T-helper 17 cell (primary cell): Measurements from ENCODE around the gene SEBOX. TPM values are rescaled to one million over a fixed set of nuclear protein-coding genes. Genes with fewer than 3 reads are reported as not detected.

ENCODE experiments used
- ATAC-seq: fragments of 150-1000 bp; cut with Tn5 transposase; 2 replicates; pipeline ENCODE4 v1.10.0; 2021; ENCODE audit warnings: mild to moderate bottlenecking, moderate library complexity
- DNase-seq, 3 donors: peaks; one replicate each; pipeline versions ENCODE4 v3.0.0 to v3.0.0-alpha.2; 2020 to 2021
- H3K9me3 ChIP-seq: one replicate; pipeline ENCODE4 v1.7.0; 2013; ENCODE audit warnings: low read length, mild to moderate bottlenecking; ENCODE audit not compliant: control insufficient read depth, poor library complexity, severe bottlenecking
- H3K27ac Mint-ChIP-seq: one replicate; pipeline ENCODE4 v1.8.0; 2022; ENCODE audit warnings: mild to moderate bottlenecking, moderate library complexity, mixed read lengths
- H3K27me3 Mint-ChIP-seq: one replicate; pipeline ENCODE4 v1.8.0; 2022; ENCODE audit warnings: mixed read lengths
- H3K36me3 Mint-ChIP-seq: one replicate; pipeline ENCODE4 v1.8.0; 2022; ENCODE audit warnings: low read depth, mixed read lengths
- H3K4me1 Mint-ChIP-seq: one replicate; pipeline ENCODE4 v1.8.0; 2022; ENCODE audit warnings: mild to moderate bottlenecking, mixed read lengths
- H3K4me3 Mint-ChIP-seq: one replicate; pipeline ENCODE4 v1.8.0; 2022; ENCODE audit warnings: mild to moderate bottlenecking, moderate library complexity, mixed read lengths
- total RNA-seq, 4 donors: library from RNA in 2 of 4; stranded (reverse) in 2 of 4; gene quantifications; one replicate each; pipeline ENCODE4 v1.2.3 and lab custom pipeline; 2022 to 2026

The SEBOX gene
- total RNA-seq, 2 donors from 2014 or later: not detected

DNA sequence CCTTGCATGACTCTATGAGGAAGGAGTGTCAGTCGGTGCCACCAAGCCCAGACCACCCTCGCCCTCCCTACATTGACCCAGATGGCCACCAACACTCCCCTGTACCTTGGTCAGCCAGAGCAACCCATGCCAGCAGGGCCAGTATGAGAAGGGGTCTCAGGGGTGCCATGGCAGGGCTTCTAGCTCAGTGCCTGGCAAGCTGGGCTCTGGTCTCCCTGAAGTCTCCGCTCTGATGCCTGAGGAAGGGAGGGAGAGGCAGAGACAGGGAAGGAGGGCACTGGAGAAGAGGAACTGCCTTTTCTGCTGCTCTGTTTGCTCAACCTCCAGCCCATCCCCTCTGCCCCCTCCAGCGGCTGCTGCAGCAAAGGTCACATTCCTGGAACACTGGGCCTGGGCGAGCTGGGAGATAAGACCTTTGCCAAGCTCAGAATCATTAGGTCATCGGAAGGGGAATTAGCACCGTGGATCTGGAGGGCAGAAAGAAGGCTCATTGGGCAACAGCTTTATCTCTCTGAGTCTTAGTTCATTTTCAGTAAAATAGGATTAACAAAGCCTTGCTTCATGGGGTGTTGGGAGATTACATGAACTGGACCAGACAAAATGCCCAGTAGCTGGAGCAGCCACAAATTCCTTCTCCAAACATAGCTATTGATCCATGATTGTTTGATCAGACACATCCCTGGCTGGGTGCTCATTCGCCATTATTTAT, 5.2 kb upstream of the SEBOX start, which contains the start of gene VTN:
Gene VTN, minus strand, starts transcription at position 273 of the 709 bp plus-strand sequence. Its CDS starts 104 bp downstream, at position 169.
- H3K36me3 Mint-ChIP-seq: no peaks in the 10 kb centered on the region

DNA sequence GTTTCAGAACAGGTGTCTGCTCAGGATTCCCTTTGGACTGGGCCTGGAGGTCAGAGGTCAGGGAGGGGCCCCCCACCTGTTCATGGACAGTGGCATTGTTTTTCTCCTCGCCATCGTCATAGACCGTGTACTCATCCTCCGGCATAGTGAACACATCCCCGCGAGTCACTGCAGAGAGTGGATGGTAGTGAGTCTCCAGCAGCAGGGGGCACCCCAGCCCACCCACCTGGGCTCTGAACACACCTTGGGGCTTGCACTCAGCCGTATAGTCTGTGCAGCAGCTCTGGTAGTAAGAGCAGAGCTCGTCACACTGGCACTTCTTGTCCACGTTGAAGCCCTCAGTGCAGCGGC, 4.7 kb upstream of the SEBOX start:
- no peaks in the 10 kb centered on the region for H3K36me3 Mint-ChIP-seq
- H3K27ac Mint-ChIP-seq: no peak overlapping the region
- H3K9me3 ChIP-seq: no peaks in the 10 kb centered on the region
- H3K27me3 Mint-ChIP-seq: no peaks in the 10 kb centered on the region
- no peak for ATAC-seq
- H3K4me1 Mint-ChIP-seq: peaks cover 11% of the 10 kb centered on the region
- no peak overlapping the region for H3K4me3 Mint-ChIP-seq
- no peak for DNase-seq

More for the DNA sequence above, 5.2 kb upstream of the SEBOX start, which contains the start of gene VTN:
- peak within 1 kb of the TSS; percentile 97 for H3K4me3 Mint-ChIP-seq
- H3K4me1 Mint-ChIP-seq: peaks cover 13% of the 10 kb centered on the region
- peak within 1 kb of the TSS; percentile 85 for H3K27ac Mint-ChIP-seq
- no peak for ATAC-seq
- DNase-seq: no peak
- no peaks in the 10 kb centered on the region for H3K27me3 Mint-ChIP-seq
- no peaks in the 10 kb centered on the region for H3K9me3 ChIP-seq

DNA sequence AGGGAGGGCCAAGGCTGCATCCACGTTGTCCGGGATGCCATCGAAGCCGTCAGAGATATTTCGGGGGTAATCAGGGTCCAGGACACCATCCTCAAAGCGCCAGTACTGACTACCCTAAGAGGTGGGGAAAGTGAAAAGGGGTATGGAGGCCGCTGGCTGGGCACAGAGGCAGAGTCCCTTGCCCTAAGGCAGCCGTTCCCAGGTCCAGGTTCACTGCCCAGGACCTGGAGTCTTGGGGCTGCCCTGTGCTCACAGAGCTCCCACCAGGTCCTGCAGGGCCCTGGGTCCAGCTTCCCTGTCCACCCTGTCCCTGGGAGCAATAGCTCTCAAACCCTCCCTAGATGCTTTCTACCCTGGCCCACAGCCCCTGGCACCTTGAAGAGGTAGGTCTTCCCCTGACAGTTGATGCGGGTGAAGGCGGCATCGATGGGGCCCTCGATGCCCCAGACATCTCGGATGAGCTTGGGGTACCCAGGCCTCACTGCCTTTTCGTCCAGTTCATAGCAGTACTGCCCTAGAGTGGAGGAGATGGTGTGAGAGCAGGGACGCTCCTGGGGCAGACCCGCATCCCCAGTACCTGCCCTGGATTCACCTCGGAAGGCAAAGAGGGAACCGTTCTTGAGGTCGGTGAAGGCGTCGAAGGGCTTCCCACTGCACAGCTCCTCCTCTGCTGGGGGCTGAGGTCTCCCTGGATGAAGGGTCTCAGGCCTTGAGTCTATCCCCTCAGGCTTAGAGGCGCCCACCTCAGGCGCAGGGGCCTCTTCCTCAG, 4.1 kb upstream of the SEBOX start:
- DNase-seq (no peak), ATAC-seq (no peak)
- Mint-ChIP-seq H3K4me1 (peaks cover 11% of the 10 kb centered on the region), H3K27ac (no peak overlapping the region), H3K4me3 (no peak overlapping the region), H3K27me3 (no peaks in the 10 kb centered on the region), H3K36me3 (no peaks in the 10 kb centered on the region)
- H3K9me3 ChIP-seq: no peaks in the 10 kb centered on the region

DNA sequence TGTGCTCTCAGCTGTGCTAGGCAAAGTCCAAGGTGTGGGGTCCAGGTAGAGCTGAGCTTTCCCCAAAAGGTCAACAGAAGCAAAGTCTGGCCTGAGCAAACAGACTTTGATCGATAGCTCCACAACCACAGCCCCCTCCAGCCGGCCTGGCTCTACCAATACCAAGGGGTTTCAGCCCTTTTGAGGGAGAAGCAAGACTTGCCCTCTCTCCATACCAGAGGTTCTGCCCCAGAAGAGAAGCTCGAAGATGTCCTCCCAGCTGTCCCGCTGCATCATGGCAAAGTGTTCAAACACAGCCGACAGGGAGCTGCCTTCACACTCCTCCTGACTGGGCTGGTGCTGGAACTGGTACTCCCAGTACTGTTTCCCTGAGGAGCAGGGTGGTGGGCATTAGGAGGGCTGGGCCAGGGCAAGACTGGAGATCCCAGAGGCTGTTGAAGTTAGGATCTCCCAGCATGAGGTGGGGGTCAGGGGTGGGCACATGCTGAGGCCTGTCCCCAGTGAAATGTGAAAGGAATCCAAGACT, 3.4 kb upstream of the SEBOX start:
- H3K27me3 Mint-ChIP-seq: no peaks in the 10 kb centered on the region
- no peaks in the 10 kb centered on the region for H3K36me3 Mint-ChIP-seq
- H3K4me1 Mint-ChIP-seq: peaks cover 8% of the 10 kb centered on the region
- no peak overlapping the region for H3K4me3 Mint-ChIP-seq
- no peaks in the 10 kb centered on the region for H3K9me3 ChIP-seq
- ATAC-seq (no peak), DNase-seq (no peak)
- no peak overlapping the region for H3K27ac Mint-ChIP-seq

DNA sequence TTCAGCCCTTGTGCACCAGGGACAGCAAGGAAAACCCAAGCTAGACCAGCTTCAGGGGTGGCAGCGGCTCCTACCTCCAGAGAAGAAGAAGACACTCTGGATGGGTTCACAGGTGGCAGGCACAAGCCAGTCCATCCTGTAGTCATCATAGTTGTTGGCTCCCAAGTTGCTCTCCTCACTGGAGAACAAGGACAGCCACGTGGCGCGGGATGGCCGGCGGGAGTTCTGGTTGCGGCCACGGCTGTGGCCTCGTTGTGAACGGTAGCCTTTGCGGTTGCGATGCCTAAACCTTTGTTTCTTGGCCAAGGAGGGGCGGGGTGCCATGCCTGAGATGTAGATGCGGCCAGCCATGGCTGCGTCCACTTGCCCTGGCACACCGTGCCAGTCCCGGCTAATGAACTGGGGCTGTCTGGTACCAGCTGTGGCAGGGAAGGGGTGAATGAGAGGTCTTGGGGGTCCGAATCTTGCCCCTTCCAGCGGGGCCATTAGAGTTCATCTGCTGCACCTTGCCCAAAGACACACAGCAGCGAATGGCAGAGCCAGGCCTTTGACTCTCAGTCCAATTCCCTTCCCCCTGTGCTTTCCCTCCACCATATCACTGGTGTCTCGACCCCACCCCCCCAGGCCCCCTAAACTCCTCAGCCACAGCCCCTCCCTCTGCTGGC, 2.8 kb upstream of the SEBOX start:
- ATAC-seq (no peak), DNase-seq (no peak)
- Mint-ChIP-seq H3K4me3 (no peak overlapping the region), H3K27ac (no peak overlapping the region), H3K4me1 (peaks cover 4% of the 10 kb centered on the region), H3K36me3 (no peaks in the 10 kb centered on the region), H3K27me3 (no peaks in the 10 kb centered on the region)
- no peaks in the 10 kb centered on the region for H3K9me3 ChIP-seq

DNA sequence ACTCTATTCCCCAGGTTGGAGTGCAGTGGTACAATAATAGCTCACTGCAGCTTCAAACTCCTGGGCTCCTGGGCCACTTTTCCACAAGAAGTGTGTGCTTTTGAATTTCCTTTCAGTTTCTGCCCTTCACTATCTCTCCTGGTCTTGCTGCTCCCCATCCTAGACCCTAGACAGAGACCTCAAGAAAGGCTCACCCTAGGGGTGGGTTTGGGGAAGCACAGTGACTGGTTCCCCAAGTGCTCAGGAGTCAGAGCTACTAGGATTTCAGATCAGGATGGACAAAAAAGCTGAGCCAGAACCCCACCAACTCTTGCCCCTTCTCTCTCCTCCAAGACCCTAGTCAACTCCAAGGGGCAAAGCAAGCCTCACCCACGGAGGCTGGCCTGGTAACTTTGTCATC, 1.6 kb upstream of the SEBOX start:
- Mint-ChIP-seq H3K27ac (no peak overlapping the region), H3K36me3 (no peaks in the 10 kb centered on the region), H3K4me1 (peaks cover 3% of the 10 kb centered on the region), H3K27me3 (no peaks in the 10 kb centered on the region), H3K4me3 (no peak overlapping the region)
- no peaks in the 10 kb centered on the region for H3K9me3 ChIP-seq
- DNase-seq: no peak
- no peak for ATAC-seq

DNA sequence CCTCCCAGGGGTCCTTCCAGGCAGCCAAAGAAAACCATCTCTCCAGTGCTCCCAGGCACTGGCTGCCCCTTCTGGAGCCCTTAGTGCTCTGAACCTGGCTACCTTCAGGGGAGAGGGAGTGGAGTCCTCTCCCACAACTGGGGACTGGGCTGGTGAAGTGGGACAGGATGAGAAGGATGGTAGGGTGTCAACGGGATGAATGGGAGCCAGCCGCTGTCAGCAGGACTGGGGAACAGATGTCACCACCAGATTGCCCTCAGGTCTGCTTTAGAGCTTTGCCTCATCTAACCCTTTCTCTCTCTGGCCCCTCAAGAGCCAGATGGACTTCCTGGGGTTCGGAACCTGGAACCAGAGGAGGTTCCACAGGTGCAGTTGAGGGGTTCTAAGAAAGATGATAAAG, 488 bp upstream of the SEBOX start:
- DNase-seq: no peak
- no peaks in the 10 kb centered on the region for H3K27me3 Mint-ChIP-seq
- no peaks in the 10 kb centered on the region for H3K36me3 Mint-ChIP-seq
- no peaks in the 10 kb centered on the region for H3K9me3 ChIP-seq
- no peaks in the 10 kb centered on the region for H3K4me1 Mint-ChIP-seq
- ATAC-seq: no peak
- no peak overlapping the region for H3K4me3 Mint-ChIP-seq
- no peak overlapping the region for H3K27ac Mint-ChIP-seq

DNA sequence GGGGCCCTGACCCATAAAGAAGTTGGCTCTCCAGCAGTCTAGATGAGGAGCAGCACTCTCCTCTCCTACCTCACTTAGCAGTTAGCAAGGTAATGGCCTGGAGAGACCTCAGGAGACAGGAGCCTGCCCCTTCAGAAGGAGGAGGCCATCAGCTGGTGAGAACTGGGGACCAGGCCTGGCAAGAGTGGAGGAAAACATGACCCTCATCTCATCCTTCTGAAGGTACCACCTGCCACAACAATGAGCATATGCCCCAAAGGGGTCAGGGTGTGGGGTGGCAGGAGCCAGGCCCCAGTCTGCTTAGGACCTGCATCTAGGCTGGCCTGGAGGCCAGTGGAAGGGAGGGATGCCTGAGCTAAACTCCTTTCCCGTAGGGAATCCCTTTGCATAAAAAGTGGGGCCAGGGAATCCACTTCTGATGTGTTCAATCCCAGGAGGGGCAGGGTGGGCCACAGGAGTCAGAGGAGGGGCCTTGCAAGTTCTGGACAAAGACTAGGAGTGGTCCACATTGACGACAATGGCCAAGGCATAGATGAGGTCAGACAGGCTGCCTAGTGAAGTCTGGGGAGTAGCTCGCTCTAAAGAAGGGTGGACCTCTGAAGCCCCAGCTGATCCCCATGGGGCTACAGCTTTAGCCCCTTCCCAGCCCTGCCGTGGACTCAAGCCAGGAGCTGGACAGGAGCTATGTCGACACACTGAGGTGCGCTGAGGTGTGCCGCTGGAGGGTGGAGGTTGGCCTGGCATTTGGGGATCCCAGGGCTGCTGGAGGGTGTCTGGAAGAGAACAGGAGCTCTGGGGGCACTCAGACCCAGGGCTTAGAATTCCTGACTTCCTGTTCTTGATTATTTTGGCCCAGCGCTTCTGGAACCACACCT, 986 bp downstream of the SEBOX start:
- H3K4me1 Mint-ChIP-seq: no peaks in the 10 kb centered on the region
- ATAC-seq (no peak), DNase-seq (no peak)
- H3K36me3 Mint-ChIP-seq: no peaks in the 10 kb centered on the region
- H3K9me3 ChIP-seq: no peaks in the 10 kb centered on the region
- H3K27ac Mint-ChIP-seq: no peak overlapping the region
- H3K4me3 Mint-ChIP-seq: no peak overlapping the region
- H3K27me3 Mint-ChIP-seq: no peaks in the 10 kb centered on the region

DNA sequence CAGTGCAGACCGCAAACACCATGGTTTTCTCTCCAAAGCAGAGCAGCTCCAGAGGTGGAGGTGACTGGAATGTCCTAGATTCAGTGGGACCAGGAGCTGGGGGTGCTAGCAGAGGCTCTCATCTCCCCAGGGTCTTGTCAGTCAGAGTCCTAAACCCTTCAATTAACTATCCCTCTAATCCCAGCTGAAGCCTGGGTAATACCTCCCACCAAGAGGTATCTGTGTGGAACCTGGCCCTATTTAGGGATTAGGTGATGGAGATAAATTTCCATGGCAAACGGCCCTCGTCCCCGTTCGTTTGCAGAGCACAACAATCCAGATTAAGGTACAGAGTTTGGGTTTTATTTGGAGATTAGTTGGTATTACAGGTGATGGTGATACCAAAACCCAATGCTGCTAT, 1.8 kb downstream of the SEBOX start:
- DNase-seq: no peak
- Mint-ChIP-seq H3K36me3 (no peaks in the 10 kb centered on the region), H3K4me3 (no peak overlapping the region), H3K4me1 (peaks cover 3% of the 10 kb centered on the region), H3K27ac (no peak overlapping the region), H3K27me3 (no peaks in the 10 kb centered on the region)
- no peak for ATAC-seq
- no peaks in the 10 kb centered on the region for H3K9me3 ChIP-seq

DNA sequence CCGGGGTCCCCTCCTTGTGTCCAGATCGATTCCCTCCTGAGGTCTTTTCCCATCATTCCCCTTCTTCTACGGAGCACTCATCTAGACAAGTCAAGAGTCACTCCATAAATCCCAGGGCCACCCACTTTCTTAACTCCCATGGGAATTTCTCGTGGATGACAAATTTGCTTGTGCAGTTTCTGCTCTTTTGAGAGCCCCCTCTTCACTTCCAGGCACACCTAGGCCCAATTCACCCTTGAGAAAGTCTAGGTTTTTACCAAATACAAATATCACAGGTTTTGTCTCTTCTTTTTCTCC, 7.2 kb downstream of the SEBOX start:
- Mint-ChIP-seq H3K4me1 (peaks cover 26% of the 10 kb centered on the region), H3K27ac (peak overlapping the region; percentile 94), H3K27me3 (no peaks in the 10 kb centered on the region), H3K36me3 (no peaks in the 10 kb centered on the region), H3K4me3 (peak overlapping the region; percentile 94)
- H3K9me3 ChIP-seq: no peaks in the 10 kb centered on the region
- no peak for DNase-seq
- ATAC-seq: no peak

DNA sequence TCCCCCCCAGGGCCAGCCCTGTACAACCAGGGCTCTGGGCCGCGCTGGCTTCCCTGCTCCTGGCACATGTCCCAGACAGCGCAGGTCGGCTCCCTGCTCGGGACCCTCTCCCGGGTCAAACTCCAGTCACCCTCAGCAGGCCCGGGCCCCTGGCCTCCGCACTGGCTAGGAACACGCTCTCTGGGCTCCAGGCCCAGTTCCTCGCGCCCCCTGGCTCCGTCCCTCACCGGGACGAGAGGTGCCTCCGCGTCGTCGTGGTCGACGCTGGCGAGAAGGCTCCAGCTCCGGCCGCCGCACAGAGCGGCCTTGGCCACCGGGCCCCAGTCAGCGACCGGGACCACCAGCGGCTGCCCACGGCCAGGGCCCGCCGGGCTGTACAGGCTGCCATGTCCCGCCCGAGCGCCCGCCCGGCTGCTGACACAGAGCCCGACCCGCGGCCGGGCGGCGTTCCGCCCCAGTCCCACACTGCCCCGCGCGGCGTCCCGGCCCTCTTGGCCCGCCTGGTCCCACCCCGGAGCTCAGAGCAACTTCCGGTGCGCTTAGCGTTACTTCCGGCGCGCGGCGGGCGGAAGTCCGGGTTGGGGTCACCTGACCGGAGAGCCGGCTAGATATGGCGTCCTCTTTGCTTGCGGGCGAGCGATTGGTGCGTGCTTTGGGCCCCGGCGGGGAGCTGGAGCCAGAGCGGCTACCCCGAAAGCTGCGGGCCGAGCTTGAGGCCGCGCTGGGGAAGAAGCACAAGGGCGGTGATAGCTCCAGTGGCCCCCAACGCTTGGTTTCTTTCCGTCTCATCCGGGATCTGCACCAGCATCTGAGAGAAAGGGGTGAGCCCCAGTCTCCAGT, 7.7 kb downstream of the SEBOX start, which contains the start of gene POLDIP2:
Gene POLDIP2, minus strand, starts transcription at position 467 of the 840 bp plus-strand sequence. Its CDS starts 79 bp downstream, at position 388.
- Mint-ChIP-seq H3K36me3 (no peaks in the 10 kb centered on the region), H3K4me1 (peaks cover 26% of the 10 kb centered on the region), H3K27ac (peak within 1 kb of the TSS; percentile 94), H3K4me3 (peak within 1 kb of the TSS; percentile 94), H3K27me3 (no peaks in the 10 kb centered on the region)
- DNase-seq (peak; percentile 94 to 96 (median 94)), ATAC-seq (peak; percentile 99)
- no peaks in the 10 kb centered on the region for H3K9me3 ChIP-seq

DNA sequence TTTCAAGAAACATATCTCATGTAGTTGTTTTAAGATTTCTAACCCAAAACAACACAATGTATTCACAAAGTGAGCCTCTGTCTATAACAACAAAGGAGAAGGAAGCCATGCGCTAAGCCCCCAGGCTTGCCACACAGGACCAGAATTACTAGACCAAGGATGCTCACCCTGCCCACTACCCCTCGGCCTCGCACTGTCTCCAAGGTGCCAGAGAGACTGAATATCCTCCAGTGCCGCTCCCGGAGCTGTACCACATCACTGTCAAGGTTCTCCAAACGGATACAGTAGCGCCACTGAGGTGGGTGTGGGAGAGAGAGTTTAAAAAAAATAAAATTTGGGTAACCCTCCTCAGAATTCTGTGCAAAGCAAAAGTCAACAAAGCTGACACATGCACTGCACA, 14.7 kb downstream of the SEBOX start:
- no peak for DNase-seq
- H3K4me1 Mint-ChIP-seq: peaks cover 2% of the 10 kb centered on the region
- H3K9me3 ChIP-seq: no peaks in the 10 kb centered on the region
- no peaks in the 10 kb centered on the region for H3K27me3 Mint-ChIP-seq
- H3K27ac Mint-ChIP-seq: peak overlapping the region; percentile 32
- no peak overlapping the region for H3K4me3 Mint-ChIP-seq
- H3K36me3 Mint-ChIP-seq: peaks cover 3% of the 10 kb centered on the region
- ATAC-seq: no peak
